GM21390 (cell line): ENCODE data around the gene ALDOA.
"Not testable (repeated sequence)": the region's sequence is repeated elsewhere in the genome, so short reads cannot be mapped to it uniquely, and the experiment has no call there.

Experiments used
- ATAC-seq: cut with Tn5 transposase; IDR thresholded peaks from one replicate; pipeline ENCODE4 v1.9.1; 2021; ENCODE audit not compliant: unreplicated experiment

Gene ALDOA

GRCh38 chr16:30114411-30114810 is 48.9 kb downstream of the ALDOA start:
- no peak for ATAC-seq

DNA sequence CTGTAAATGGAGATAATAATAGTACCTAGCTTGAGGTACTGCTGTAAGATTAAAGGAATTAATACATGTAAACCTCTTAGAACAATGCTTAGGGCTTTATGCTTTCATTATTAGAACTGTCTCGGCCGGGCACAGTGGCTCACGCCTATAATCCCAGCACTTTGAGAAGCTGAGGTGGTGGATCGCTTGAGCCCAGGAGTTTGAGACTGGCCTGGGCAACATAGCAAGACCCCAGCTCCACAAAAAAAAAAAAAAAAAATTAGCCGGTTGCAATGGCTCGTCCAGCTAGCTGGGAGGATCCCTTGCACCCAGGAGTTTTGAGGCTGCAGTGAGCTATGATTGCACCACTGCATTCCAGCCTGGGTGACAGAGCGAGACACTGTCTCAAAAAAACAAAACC is 49.3 kb downstream of the ALDOA start:
- not testable (repeated sequence) for ATAC-seq

DNA sequence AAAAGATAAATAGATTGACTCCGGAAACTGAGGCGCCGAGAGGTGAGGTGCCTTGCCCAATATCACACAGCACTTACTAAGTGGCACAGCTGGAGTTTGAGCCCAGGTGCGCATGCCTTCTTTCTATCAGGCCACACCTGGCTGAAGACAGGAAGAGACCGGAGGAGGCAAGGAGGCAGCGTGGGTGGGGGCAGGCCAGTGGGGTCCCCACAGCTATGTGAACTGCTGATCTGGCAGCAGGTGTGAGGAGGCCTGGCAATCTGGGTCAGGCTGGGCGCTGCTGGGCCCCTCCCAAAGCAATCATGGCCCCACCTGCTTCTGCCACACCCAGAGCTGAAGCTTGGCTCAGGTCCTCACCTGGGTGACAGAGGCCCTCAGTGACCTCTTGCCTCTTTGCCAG is 49.7 kb downstream of the ALDOA start:
- no peak for ATAC-seq

GRCh38 chr16:30116291-30117207 is 51.0 kb downstream of the ALDOA start:
- ATAC-seq, result no peak

DNA sequence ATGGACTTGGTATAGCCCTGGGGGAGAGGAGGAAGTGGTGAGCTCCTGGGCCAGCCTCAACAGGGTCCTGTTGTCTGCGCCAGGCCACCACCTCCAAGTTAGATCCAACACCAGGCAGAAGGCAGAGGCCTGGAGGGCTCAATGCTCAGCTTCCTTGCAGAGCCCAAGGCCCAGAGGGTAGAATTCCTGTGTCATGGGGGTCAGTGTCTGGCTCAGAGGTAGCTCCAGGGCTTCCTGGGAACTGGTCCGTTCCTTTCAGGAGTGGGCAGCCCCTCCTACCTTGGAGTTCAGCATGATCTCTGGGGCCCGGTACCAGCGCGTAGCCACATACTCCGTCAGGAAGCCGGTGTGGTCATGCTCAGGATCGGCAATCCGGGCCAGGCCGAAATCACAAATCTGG is 52.2 kb downstream of the ALDOA start:
- no peak for ATAC-seq

DNA sequence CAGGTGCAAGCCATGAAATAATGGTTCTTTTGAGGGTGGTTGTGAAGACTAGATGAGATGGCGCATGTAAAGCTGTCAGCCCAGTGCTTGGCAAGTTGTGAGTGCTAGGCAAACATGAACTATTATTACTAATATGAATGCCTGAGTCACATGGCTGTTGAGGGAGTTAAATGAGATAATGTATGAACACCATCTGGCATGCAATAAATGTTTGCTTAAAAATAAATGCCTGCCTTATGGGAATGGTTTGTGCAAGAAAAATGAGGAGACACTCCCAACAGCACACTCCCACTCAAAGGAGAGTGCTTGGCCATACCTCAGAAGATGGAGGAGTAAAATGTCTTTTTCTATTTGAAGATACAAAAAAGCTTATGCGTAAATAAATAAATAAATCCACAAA is 53.9 kb downstream of the ALDOA start:
- ATAC-seq, result no peak
